Fibroblast of upper back skin (primary cell): ENCODE results near the gene PITPNC1.
"Not testable (repeated sequence)": the region's sequence is repeated elsewhere in the genome, so short reads cannot be mapped to it uniquely, and the experiment has no call there.

Source experiments
- DNase-seq: peaks from one replicate; pipeline ENCODE4 v3.0.0-alpha.2; 2013

The PITPNC1 gene

GRCh38 chr17:67702861-67703260, 325.8 kb downstream of the PITPNC1 start:
- DNase-seq = not testable (repeated sequence)

- DNase-seq = no peak
These were observed 330.4 kb downstream of the PITPNC1 start for GRCh38 chr17:67707442-67707841.

DNA sequence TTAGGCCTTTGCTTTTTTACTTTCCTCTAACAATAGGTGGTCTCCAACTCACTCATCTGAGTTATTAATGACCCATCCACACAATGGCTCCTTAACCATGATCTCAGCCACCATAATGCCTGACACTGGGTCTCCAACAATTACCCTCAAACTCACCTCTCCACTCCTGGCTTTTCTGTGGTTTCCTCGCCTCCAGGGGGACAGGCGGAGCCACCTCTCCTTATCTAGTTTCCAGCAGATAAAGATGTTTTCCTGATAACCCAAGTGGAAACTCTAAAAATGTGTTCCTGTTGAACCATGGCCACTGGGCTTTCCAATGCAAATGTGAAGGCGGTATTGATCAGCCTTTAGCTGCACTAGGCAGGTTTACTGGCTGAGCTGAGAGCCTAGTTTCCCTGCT, 331.3 kb downstream of the PITPNC1 start:
- DNase-seq = no peak

- no peak for DNase-seq
These were observed 334.8 kb downstream of the PITPNC1 start for GRCh38 chr17:67711916-67712315.

GRCh38 chr17:67712375-67712774, 335.3 kb downstream of the PITPNC1 start:
- no peak for DNase-seq

- no peak for DNase-seq
These were observed 336.1 kb downstream of the PITPNC1 start for GRCh38 chr17:67713169-67713568.

- no peak for DNase-seq
These were observed 339.3 kb downstream of the PITPNC1 start for GRCh38 chr17:67716405-67716798.

DNA sequence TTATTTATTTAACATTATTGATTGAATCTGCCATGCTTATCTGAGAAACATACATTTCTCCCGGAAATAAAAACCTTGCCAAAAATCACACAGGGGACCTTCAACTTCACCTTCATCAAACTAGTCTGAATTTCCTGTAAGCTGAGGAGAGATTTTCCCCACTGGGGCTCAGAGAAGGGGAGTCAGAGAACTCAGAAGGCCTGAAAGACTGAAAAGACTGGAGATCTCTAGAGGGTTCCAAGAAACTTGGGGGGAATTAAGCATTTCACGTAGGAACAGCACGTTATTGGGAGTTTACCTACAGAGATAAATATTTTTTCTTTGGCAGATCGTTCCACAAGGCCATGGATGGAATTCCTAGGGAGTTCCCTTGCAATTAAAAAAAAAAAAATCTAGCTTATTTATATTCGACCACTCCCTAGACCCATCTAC, 340.1 kb downstream of the PITPNC1 start:
- DNase-seq = no peak

- DNase-seq = peak; percentile 98
These were observed 340.7 kb downstream of the PITPNC1 start, which contains the start of gene NOL11 for GRCh38 chr17:67717624-67718324. NOL11 (plus strand) TSS chr17:67717936; CDS start chr17:67717948, 12 bp downstream.

DNA sequence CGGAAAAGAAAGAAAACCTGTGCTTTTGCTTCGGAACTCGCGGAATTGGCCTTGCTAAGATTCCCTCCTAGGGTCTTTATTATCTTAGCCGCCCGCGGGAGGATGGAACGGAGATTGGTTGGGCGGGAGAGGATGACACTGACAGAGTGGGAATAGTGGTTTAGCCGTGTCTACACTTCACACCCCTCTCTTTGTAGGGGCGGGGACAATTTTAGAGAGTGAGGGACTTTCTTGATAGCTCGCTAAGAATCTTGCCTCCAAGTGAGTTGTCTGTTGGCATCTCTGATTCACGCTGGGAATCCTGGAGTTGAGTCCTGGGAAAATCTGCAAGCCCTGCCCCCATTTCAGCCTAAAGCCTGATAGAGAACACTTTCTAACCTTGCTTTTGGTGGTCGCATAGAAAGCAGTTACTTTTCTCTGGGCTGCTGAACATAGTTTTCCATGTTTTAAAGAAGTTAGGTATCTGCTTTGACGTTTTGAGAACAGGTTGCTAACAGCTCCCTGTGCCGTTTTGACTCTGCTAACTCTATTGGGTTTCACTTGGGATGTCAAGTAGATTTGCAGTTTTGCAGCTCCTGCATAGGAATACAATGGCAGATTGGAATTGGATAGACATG, 341.4 kb downstream of the PITPNC1 start:
- DNase-seq = peak; percentile 41

GRCh38 chr17:67725373-67725791, 348.3 kb downstream of the PITPNC1 start:
- no peak for DNase-seq

- no peak for DNase-seq
These were observed 348.7 kb downstream of the PITPNC1 start for GRCh38 chr17:67725807-67726206.

GRCh38 chr17:67727152-67728039, 350.3 kb downstream of the PITPNC1 start:
- DNase-seq = not testable (repeated sequence)

DNA sequence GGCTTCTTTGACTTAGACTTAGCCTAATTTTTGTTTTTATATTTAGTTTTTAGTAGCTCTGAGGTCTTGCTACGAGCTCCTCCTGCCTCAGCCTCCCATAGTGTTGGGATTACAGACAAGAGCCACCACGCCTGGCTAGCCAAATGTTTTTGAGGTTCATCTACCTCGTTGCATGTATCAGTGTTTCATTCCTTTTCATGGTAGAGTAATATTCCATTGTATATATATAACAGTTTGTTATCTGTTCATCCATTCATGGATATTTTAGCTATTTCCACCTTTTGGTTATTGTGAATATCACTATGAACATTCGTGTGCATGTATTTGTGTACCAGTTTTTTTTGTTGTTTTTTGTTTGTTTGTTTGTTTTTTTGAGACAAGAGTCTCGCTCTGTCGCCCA, 352.8 kb downstream of the PITPNC1 start:
- no peak for DNase-seq

GRCh38 chr17:67730731-67731130, 353.6 kb downstream of the PITPNC1 start:
- DNase-seq = no peak

DNA sequence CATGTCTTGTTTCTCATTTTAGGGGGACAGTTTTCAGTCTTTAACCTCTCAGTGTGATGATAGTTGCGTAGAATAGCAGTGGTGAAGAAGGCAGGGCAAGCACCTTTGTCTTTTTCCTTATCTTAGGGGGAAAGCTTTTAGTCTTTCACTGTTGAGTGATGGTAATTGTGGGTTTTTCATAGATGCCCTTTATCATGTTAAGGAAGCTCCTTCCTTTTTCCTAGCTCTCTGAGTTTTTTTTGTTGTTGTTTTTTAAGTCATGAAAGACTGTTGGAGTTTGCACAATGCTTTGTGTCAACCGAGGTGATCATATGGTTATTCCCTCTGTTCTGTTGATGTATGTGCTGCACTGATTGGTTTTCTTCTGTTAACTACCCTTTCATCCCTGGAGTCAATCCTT, 356.4 kb downstream of the PITPNC1 start:
- DNase-seq = no peak

GRCh38 chr17:67737145-67737544, 360.1 kb downstream of the PITPNC1 start:
- no peak for DNase-seq

- no peak for DNase-seq
These were observed 364.9 kb downstream of the PITPNC1 start for GRCh38 chr17:67742025-67742424.
